DMS79 treated with DMSO at 0.1 percent for 48 hours (cell line): ENCODE results near the gene IL1RN.
"Not testable (repeated sequence)": the region's sequence is repeated elsewhere in the genome, so short reads cannot be mapped to it uniquely, and the experiment has no call there.

Experiments used
- DNase-seq: peaks from one replicate; lab custom pipeline; 2025; lab: John Stamatoyannopoulos, UW

Gene IL1RN, protein sequence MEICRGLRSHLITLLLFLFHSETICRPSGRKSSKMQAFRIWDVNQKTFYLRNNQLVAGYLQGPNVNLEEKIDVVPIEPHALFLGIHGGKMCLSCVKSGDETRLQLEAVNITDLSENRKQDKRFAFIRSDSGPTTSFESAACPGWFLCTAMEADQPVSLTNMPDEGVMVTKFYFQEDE

DNA sequence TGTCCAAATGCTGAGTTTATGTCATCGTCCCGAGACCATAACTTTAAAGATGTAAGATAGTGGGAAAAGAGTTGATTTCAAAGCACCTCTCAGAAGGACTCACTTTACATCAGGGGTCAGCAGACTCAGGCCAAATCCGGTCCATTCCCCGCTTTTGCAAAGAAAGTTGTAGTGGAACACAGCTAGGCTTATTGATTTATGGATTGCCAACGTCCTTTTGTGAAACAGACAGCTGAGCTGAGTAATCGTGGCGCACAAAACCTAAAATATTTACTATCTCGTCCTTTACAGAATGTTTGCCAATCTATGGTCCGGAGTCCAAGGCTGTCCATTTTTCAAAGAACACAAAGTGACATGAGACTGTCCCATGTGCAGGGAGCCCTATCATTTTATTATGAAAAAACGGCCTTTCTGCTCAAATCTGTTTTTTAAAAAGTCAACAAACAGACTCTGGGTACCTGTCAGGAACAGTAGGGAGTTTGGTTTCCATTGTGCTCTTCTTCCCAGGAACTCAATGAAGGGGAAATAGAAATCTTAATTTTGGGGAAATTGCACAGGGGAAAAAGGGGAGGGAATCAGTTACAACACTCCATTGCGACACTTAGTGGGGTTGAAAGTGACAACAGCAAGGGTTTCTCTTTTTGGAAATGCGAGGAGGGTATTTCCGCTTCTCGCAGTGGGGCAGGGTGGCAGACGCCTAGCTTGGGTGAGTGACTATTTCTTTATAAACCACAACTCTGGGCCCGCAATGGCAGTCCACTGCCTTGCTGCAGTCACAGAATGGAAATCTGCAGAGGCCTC lies at the start of gene IL1RN:
Gene IL1RN (plus strand): TSS at position 754 of the 801 bp plus-strand sequence. CDS start 27 bp downstream, at position 781.
- DNase-seq: no peak

DNA sequence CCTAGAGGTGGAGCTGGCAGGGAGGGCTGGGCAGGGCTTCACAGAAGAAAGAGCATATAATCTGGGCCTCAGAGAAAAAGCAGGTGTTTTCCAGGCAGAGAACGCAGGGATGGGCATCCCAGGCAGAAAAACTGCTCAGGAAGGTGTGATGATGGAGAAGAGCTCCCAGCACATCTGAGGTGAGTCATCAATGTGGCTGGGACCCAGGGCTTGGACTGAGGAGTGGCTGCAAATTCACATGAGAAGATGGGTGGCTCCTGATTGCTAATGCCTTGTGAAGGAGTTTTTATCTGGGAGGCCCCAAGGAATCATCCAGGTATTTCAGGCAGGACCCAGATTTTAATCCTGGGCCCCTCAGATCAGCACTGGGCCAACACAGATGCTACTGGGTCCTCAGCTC lies 49.5 kb upstream of the IL1RN start:
- no peak for DNase-seq

DNA sequence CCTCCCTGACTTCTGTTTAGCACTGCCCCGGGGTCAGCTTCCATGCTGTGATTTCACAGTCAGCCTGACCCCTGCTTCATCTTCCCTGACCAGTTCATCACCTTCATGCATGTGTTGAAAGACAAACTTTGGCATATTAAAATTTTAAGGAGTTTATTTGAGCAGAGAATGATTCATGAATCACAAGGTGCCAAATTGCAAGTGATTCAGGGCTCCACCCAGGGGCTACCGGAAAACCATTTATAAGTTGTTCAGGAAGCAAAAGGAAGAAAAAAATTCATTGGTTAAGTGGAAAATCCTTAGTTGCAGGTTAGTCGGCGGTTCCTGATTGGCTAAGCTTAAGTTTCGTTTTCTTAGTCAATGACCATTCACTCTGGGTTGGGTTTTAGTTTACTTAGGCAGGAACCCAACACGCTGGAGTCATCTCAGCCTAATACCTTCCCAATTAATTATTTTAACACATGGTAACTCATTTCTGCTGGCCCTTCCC lies 49.0 kb upstream of the IL1RN start:
- peak; percentile 32 for DNase-seq

DNA sequence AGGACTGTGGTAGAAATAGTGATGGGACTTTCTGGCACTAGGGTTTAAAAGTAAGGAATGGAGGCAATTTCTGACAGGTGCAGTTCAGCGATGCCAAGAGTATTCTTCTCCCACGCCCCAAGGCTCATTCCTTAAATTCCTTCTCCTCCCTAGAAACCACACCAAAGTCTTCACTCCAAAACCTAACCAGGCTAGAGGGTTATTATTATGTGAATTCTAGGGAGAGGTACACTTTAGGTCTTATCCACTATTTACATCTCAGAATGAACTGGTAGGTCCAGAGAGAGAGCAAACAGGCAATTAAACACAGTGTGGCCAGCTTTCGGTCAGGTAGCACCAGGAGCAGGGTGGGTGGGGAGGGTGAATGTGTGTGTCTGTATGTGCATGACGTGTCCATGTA lies 48.3 kb upstream of the IL1RN start:
- no peak for DNase-seq

DNA sequence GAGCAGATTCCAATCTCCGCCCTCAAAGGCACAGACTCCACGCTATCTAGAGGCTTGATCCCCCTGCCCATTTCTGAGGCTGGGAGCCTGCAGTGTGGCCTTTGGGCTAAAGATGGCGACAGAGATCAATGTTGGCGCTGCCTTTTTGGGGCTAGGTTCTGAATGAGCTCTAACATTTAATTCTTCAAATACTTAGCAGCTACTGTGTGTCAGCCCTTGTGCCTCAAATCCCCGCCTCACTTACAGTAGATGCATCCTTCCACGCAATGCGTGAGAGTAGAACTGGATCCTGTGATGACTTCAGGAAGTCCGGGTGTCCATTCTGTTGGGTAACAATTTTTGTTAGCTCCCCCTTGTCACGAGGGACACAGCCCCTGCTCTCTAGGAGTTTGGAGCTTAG lies 47.3 kb upstream of the IL1RN start:
- DNase-seq: no peak

DNA sequence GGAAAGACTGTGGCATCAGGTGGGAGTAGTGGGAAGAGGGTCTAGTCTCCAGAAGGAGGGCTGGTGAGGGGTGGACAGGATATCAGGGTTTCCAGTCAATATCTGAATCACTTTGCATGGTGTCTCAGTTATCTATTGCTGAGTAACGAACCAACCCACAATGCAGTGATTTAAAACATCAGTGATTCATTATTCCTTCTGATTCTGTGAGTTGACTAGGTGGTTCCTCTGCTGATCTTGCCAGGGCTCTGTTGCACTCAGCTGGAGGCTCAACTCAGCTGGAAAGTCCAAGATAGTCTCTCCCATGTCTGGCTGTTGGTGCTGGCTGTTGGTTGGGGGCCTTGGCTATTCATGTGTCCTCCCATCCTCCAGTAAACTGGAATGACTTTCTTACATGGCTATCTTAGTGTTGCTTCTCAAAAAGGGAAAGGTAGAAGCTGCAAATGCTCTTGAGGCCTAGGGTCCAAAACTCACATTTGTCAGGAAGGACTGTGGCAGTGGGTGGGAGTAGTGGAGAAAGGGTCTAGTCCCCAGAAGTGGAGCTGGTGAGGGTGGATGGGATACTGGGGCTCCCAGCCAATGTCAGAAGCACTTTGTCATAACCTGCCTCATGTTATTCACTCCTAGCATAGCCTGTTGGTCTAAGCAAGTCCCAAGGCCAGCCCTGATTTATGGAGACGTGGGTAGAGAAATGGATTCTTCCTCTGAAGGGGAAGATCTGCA lies 45.7 kb upstream of the IL1RN start:
- no peak for DNase-seq

DNA sequence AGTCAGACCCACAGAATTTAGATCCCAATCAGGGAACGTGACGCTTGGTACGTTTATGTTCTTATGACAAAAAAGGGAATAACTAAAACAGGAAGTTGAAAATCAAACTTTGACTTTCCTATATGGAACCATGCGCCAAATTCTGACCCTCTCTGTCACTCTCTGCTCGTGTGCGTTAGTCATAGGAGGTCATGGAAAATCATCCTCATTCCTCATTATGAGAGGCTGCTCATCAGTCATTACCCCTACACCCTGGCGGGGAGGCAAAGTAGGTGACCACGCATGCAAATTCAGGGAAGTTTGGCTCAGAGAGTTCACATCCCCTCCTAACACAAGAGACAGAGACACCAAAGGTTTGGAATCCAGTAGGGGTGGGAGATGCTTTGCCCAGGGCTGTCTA lies 44.1 kb upstream of the IL1RN start:
- no peak for DNase-seq

DNA sequence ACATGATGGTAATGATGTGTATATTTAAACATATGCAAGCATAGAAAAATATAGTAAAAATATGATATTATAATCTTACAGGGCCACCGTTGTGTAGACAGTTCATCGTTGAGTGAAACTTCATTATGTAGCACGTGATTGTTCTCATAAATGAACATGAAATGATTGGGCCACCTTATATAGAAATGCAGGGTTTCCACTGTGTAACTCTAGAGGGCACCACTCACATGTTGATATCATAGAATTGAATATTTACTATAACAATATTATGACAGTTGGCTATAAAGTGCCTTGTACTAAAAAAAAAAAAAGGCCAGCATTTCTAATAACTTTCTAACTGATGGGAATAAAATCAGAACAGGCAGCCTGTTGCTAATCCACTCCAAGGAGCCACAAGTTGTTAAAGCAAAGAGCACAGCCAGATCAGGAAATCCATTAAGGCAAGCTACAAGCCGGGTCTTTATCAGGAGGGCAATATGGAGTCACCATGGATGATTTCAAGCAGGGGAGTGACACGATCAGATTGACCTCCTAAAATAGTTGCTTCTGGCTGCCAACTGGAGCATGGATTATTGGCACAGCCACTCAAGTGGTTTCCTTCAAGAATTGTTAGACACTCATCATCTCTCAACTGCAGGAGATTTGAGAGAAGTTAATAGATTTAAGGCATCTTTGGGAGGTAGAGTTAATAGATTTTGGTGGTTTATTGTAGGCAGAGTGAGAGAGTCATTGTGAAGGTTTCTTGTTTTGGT lies 43.0 kb upstream of the IL1RN start:
- DNase-seq: no peak

DNA sequence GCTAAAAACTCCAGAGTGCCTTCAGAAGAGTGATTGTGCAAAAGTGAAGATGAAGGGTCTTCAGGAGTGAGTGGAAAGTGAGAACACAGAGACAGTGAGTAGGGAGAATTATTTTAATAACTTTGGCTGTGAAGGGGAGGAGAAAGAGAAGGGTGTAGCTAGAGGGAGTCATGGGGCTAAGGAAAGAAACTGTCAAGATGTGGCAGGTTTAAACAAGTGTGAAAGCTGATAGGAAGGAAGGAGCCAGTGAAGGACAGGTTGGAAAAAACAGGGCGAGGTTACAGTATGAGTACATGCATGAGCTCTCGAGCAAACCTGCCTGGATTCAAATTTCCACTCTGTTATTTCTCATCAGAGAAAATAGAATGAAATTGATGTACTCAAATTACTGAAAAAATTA lies 41.9 kb upstream of the IL1RN start:
- DNase-seq: no peak

DNA sequence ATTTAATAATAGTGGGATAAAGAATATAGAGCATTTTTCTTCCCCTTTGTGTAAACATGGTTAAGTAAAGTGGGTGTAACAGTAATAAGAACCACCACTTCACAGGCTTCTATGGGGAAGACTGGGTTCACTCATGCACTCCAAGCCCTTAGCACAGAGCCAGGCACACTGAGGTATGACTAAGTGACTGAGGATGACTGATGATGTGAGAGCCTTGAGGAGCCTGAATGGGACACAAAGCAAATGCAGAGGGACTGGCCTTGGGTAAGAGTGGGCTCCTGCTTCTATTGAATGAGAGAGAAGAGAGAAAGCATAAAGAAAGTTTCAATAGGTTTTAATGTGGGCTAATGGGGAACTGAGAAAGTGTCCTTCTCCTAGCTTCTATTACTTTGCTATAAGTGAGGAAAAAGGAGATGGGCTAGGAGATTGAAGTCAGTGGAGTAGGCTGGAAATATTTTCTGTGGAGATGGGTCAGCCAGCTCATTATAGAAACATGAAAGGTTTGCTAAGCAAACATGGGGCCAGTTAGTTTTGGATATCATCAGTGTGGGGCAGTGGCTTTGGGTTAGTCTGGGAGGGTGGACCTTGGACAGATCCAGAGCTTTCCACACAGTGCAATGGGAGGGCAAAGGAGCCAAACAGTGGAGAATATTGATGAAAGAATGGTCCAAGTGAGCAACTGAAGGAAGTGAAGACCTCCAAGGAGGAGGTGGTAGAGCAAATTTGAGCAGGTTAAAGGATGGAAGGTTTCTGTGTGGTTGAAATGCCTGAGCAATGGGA lies 39.0 kb upstream of the IL1RN start:
- peak; percentile 9 for DNase-seq

DNA sequence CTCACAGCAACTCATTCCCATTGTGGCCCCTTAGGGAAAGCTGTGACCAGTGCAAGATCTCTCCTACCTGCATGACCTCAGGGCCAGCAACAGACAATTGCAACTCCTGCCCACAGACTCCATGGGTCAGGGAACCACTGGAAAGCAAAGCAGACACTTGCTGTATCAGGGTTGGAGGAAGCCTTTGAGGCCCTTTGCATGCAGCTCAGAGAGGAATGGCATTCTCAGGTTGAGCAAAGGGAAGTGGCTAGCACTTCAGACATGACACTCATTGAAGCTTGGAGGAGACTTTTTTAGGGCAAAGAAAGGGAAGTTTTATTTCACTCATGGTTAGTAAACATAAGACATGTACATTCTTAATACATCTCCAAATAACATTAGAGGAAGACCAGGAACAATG lies 37.5 kb upstream of the IL1RN start:
- DNase-seq: no peak

DNA sequence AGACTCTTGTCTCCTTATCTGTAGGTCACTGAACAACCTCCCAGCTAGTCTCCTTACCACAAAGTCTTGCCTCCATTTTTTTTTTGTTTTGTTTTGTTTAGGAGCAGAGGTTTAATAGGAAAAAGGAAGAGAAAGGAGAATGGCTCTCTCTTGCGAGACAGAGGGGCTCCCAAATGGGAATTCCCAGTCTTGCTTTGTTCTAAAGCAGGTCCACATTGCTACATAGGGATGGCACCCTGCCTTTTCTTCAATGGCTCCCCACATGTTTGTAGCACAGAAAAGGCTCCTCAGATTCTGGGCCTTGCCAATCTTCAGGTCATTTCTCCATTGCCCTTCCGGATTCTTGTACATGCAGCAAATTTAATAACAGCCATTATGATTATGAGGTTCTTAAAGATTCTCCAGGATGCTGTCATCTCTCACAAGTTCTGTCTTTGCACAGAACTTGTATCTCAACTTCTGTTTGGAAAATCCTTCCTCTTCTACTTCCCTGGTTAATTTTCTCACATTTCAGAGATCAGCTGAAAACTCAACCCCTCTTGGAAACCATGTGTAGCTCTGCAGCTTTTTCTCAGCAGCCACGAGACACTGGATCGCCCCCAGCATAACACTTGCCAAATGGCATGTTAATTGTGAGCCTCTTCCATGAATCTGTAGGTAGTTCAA lies 36.0 kb upstream of the IL1RN start:
- DNase-seq: no peak

DNA sequence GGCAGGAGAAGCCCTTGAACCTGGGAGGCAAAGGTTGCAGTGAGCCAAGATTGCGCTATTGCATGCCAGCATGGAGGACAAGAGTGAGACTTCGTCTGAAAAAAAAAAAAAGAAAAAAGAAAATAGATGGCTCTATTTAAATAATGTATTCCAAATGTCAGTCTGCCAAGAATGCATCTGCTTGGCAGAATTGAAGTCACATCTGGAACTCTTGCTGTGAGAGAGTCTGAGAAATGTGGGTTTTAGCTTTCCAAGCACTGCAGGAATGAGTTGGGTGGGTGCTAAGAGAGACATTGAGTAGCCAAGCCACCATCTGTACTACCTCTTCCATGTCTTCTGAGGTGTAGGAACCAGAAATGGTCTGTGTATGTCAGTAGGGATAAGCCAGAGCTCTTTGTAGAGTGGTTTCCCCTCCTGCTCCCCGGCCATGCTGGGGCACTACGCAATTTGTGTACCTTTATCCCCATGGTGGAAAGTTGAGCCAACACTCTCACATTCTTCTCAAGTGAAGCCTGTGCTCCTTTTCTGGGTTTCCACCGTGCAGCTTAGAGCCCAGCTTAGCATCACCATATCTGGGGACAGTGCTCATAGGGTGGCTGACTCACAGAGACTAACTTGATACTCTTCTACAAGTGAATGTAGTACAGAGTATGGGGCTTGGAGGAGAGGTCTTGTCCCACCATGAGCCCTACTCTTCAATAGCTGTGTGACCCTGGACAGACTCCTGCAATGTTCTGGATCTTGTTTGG lies 34.4 kb upstream of the IL1RN start:
- DNase-seq: no peak

DNA sequence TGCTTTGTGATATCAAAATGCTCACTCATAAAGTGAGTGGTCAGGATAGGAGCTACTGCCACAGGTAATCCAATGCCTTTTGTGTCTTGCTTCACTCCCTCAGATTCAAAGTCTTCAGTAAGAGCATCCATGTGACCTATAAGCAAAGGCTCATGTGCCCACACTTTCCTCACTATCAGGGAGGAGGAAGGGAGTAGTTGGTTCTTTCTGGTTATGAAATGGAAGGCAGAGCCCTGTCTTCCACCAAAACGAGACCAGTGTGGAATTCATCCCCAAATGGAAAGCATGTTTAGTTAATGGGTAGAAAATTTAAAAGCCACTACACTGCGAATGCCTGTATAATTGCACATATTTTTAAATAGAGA lies 33.8 kb upstream of the IL1RN start:
- DNase-seq: no peak

DNA sequence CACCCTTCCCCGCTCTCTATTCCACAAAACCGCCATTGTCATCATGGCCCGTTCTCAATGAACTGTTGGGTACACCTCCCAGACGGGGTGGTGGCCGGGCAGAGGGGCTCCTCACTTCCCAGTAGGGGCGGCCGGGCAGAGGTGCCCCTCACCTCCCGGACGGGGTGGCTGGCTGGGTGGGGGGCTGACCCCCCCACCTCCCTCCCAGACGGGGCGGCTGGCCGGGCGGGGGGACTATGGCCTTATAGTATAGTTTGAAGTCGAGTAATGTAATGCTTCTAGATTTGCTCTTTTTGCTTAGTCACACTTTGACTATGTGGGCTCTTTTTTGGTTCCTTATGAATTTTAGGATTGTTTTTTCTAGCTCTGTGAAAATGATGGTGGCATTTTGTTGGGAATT lies 31.1 kb upstream of the IL1RN start:
- DNase-seq: not testable (repeated sequence)

DNA sequence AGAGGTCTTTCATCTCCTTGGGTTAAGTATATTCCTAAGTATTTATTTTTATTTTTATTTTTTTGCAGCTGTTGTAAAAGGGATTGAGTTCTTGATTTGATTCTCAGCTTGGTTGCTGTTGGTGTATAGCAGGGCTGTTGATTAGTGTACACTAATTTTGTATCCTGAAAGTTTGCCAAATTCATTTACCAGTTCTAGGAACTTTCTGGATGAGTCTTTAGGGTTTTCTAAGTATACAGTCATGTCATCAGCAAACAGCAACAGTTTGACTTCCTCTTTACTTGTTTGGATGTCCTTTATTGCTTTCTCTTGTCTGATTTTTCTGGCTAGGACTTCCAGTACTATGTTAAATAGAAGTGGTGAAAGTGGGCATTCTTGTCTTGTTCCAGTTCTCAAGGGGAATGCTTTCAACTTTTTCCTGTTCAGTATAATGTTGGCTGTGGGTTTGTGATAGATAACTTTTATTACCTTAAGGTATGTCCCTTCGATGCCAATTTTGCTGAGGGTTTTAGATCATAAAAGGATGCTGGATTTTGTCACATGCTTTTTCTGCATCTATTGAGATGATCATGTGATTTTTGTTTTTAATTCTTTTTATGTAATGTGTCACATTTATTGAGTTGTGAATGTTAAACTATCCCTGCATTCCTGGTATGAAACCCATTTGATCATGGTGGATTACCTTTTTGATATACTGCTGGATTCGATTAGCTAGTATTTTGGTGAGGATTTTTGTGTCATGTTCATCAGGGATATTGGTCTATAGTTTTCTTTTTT lies 30.4 kb upstream of the IL1RN start:
- not testable (repeated sequence) for DNase-seq

DNA sequence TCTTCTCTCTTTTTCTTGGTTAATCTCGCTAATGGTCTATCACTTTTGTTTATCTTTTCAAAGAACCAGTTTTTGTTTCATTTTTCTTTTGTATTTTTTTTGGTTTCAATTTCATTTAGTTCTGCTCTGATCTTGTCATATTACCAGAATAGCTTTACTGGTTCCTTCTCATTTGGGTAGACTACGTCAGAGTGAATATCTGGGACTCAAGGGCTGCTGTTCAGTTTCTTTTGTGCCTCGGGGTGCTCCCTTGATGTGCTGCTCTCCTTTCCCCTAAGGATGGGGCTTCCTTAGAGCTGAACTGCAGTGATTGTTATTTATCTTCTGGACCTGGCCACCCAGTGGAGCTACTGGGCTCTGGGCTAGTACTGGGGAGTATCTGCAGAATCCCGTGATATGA lies 29.4 kb upstream of the IL1RN start:
- DNase-seq: no peak

DNA sequence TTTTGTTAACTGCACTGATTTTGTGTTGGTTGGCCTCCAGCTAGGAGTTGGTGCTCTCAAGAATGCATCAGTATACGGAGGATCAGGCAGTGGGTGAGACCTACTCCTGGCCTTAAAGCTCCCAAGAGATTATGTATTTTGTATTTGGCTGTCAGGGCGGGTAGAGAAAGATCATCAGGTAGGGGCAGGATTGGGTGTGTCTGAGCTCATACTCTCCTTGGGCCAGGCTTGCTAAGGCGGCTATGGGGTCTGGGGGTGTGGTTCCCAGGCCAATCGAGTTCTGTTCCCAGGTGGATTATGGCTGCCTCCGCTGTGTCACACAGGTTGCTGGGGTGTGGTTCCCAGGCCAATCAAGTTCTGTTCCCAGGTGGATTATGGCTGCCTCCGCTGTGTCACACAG lies 28.9 kb upstream of the IL1RN start:
- DNase-seq: no peak

DNA sequence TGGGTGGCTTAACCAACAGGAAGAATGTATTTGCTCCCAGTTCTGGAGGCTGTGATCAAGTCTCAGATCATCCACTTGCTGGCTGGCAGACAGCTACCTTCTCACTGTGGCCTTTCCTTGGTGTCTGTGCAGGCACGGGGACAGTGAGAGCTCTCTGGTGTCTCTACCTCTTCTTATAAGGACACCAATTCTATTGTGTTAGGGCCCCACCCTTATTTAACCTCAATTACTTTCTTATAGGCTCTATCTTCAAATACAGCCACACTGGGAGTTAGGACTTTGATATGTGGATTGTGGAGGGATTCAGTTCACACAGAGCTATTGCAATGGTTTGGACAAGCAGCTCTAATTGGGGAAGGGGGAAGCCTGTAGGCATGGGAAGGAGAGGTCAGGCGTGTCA lies 25.3 kb upstream of the IL1RN start:
- no peak for DNase-seq

DNA sequence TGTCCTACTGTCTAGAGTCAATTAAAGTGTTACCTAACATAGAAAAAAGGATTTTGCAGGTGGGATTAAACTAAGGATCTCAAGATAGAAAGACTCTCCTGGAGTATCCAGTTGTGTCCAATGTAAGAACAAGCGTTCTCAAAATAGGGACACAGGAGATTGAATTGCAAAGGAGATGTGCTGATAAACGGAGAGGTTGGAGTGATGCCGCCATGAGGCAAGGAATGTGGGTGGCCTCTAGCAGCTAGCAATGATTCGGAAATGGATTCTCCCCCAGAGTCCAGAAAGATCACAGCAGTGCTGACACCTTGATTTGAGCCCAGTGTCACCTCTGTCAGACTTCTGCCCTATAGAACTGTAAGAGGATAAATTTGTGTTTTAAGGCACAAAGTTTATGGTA lies 24.1 kb upstream of the IL1RN start:
- DNase-seq: no peak
